PC-3 (cell line): ENCODE measurements around the gene GLG1.

Source experiments
- CTCF ChIP-seq: fragments of 300-600 bp; sonication (generic); conservative IDR thresholded peaks from 2 replicates; pipeline ENCODE4 v1.5.1; 2017; ENCODE audit warnings: antibody characterized with exemption, low read depth, mild to moderate bottlenecking, low read length
- EZH2 ChIP-seq: fragments of 300-600 bp; sonication (generic); IDR thresholded peaks from one replicate; pipeline ENCODE4 v1.6.1; 2017; ENCODE audit warnings: antibody characterized with exemption, mild to moderate bottlenecking, low read length; ENCODE audit not compliant: unreplicated experiment

- TF ChIP-seq EZH2, result no peak
- TF ChIP-seq CTCF, result no peak
Measured at GRCh38 chr16:74521691-74522090, 85.2 kb downstream of the GLG1 start.
